Stimulated activated memory B cell treated with anti-CD40 and anti-IgM and Interleukin-4, amounts not matched to agents 10 μg/mL and 1 μg/mL and 100 μg/mL, for 72 hours (primary cell): Measurements from ENCODE around the gene BRD2.
A peak's percentile ranks its signal among the peaks of the same experiment; 100 is the strongest.

ENCODE experiments used
- ATAC-seq: fragments of 150-1000 bp; cut with Tn5 transposase; 2 replicates; pipeline ENCODE4 v1.10.0; 2021
- H3K27ac Mint-ChIP-seq: one replicate; pipeline ENCODE4 v1.8.0; 2022; ENCODE audit warnings: mild to moderate bottlenecking, mixed read lengths
- H3K27me3 Mint-ChIP-seq: one replicate; pipeline ENCODE4 v1.8.0; 2022; ENCODE audit warnings: mixed read lengths
- H3K36me3 Mint-ChIP-seq: one replicate; pipeline ENCODE4 v1.8.0; 2022; ENCODE audit warnings: mixed read lengths
- H3K4me1 Mint-ChIP-seq: one replicate; pipeline ENCODE4 v1.8.0; 2022; ENCODE audit warnings: mixed read lengths
- H3K4me3 Mint-ChIP-seq: one replicate; pipeline ENCODE4 v1.8.0; 2022; ENCODE audit warnings: mild to moderate bottlenecking, moderate library complexity, mixed read lengths
- H3K9me3 Mint-ChIP-seq: one replicate; pipeline ENCODE4 v1.8.0; 2022; ENCODE audit warnings: mixed read lengths

The BRD2 gene

DNA sequence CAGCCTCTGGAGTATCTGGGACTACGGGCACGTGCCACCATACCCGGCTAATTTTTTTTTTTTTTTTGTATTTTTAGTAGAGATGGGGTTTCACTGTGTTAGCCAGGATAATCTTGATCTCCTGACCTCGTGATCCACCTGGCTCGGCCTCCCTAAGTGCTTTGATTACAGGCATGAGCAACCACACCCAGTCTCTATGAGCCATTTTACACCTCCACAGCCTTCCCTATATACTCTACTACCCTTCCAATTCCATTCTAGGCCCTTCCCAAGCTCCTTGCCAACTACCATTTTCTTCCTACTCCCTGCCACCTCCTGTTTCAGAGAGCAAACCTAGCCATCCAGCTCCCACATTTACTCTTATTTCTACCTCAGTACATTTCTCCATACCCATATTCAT is 7.8 kb upstream of the BRD2 start:
- peaks cover 17% of the 10 kb centered on the region for H3K36me3 Mint-ChIP-seq
- no peak overlapping the region for H3K4me3 Mint-ChIP-seq
- H3K27me3 Mint-ChIP-seq: no peaks in the 10 kb centered on the region
- H3K27ac Mint-ChIP-seq: peak overlapping the region; percentile 2
- ATAC-seq: no peak
- H3K4me1 Mint-ChIP-seq: peaks cover 52% of the 10 kb centered on the region
- no peaks in the 10 kb centered on the region for H3K9me3 Mint-ChIP-seq

DNA sequence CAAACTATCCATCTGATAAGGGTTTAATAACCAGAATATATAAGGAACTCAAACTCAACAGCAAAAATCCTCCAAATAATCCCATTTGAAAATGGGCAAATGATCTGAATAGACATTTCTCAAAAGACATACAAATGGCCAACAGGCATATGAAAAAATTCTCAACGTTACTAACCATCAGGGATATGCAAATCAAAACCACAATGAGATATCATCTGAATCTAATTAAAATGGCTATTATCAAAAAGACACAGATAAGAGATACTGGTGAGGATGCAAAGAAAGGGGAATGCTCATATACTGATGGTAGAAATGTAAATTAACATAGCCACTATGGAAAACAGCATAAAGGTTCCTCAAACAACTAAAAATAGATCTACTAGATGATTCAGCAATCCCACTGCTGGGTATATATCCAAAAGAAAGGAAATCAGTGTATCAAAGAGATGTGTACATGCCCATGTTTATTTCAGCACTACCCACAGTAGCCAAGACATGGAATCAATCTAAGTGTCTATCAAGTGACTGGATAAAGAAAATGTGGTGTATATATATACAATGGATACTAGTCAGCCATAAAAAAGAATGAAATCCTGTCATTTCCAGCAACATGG is 6.1 kb upstream of the BRD2 start:
- Mint-ChIP-seq H3K4me3 (no peak overlapping the region), H3K27ac (no peak overlapping the region)

DNA sequence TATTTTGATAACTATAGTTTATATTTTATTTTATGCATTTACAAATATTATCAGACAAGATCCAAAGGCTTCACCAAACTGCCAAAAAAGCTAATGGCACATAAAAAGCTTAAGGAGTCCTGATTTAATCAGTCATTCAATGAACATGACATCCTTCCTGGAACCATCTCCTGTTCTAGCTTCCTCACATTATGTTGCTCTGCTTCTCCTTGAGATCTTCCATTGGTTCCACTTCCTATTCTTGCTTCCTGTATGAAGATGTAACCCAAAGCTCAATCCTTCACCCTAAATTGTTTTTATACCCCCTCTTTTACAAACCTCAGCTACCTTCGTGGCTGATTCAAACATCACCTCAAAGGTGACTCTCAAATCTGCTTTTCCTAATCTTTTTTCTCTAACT is 4.5 kb upstream of the BRD2 start:
- ATAC-seq: no peak
- H3K27me3 Mint-ChIP-seq: no peaks in the 10 kb centered on the region
- H3K27ac Mint-ChIP-seq: peak overlapping the region; percentile 62
- H3K4me1 Mint-ChIP-seq: peaks cover 62% of the 10 kb centered on the region
- no peaks in the 10 kb centered on the region for H3K9me3 Mint-ChIP-seq
- H3K36me3 Mint-ChIP-seq: peaks cover 10% of the 10 kb centered on the region
- H3K4me3 Mint-ChIP-seq: no peak overlapping the region

More for the DNA sequence above, 6.1 kb upstream of the BRD2 start:
- no peak for ATAC-seq
- H3K27me3 Mint-ChIP-seq: no peaks in the 10 kb centered on the region
- H3K9me3 Mint-ChIP-seq: no peaks in the 10 kb centered on the region
- peaks cover 56% of the 10 kb centered on the region for H3K4me1 Mint-ChIP-seq
- peaks cover 17% of the 10 kb centered on the region for H3K36me3 Mint-ChIP-seq

DNA sequence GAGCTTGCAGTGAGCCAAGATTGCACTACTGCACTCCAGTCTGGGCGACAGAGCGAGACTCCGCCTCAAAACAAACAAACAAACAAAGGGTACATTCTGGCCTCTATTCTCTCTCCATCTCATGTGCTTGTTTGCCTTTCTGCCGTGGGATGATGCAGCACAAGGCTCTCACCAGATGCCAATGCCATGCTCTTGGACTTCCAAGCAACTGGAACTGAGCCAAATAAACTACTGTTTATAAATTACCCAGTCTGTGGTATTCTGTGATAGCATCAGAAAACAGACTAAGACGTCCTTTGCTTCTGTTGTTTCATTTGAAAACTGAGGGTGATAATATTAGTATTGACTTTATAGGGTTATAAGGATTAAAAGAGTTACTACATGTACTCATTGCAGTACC is 3.6 kb upstream of the BRD2 start:
- no peaks in the 10 kb centered on the region for H3K9me3 Mint-ChIP-seq
- H3K4me3 Mint-ChIP-seq: no peak overlapping the region
- H3K36me3 Mint-ChIP-seq: peaks cover 11% of the 10 kb centered on the region
- peaks cover 62% of the 10 kb centered on the region for H3K4me1 Mint-ChIP-seq
- H3K27me3 Mint-ChIP-seq: no peaks in the 10 kb centered on the region
- no peak for ATAC-seq
- no peak overlapping the region for H3K27ac Mint-ChIP-seq

DNA sequence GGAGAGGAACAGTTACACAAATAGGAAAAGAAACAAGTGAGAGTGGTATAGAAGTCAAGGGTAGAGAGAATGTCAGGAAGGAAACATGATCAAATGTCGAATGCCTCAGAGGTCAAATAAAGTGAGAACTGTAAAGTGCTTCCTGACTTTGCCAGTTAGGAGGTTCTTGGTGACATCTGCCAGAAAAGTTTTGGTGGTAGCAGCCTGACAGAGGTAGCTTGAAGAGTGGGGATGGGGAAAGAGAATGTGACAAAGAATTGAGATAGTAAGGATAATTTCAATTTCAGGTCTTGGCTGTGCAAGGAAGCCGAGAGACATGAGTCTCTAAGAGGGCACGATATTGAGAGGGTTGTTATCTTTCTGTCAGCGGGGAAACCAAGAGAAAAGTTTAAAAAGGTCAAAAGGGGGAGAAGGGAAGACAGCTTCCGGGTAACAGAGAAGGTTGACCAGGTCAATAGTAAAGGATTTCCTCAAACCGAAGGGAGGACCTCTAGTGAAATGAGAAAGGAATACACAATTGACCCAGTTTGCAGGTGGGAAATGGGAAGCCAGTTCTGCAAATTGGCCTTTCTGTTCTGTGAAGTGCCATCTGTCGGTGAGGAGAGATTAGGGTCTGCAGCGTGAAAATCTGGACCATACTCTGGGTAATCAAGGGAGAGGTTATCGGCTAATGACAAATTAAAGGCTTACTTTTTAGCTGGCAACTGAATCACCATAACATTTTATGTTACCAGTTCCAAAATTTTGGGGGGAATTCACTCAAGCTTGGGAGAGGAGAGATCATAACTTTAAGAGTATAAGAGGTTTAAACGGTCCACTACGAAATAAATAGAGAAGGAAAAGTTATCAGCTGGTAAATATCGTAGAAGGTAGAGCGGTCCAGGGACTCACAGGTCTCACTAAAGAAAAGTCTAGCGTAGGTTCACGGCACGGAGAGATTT is 973 bp upstream of the BRD2 start:
- ATAC-seq: no peak
- Mint-ChIP-seq H3K4me1 (peaks cover 41% of the 10 kb centered on the region), H3K27me3 (no peaks in the 10 kb centered on the region), H3K9me3 (no peaks in the 10 kb centered on the region), H3K27ac (peak overlapping the region; percentile 99), H3K36me3 (peaks cover 34% of the 10 kb centered on the region), H3K4me3 (peak overlapping the region; percentile 89)

DNA sequence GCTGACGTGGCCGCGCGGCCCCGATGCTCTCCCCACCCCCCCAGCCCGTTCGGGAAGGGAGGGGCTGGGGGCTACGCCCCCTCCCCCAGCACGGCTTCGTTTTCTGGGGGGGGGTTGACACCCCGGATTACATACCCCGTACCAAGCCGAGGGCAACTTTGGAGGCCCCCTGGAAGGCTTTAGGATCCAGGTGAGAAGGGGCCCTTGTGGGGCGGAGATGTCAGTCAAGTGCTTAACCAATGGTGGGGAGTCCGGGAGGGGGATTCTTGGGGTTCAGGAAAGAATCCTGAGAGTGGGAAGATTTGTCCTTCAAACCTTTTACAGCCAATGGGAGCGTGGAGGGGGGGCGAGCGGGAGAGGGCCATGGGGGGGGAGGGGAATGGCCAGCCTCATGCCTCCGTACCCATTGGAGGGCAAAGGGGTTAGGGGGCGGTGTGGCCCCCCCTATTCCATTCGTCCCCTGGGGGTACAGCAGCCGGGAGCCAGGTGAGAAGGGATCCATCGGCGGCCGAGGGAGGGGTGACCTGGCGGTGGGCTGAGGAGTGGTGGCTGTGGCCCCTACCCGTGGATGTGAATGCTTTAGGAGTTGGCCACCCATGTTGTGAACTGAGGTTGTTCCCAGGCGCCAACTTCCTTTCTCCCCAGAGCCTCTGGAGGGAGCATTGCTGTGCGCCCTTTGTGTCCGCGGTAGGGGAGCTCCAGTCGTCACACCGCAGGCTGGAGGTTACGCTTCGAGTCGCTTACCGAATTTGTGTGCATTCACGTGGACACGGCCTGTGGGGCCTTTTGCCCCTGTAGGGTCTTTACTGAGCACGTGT is 682 bp downstream of the BRD2 start:
- Mint-ChIP-seq H3K4me3 (peak overlapping the region; percentile 89), H3K27ac (peak overlapping the region; percentile 99), H3K36me3 (peaks cover 50% of the 10 kb centered on the region), H3K27me3 (no peaks in the 10 kb centered on the region), H3K9me3 (no peaks in the 10 kb centered on the region), H3K4me1 (peaks cover 34% of the 10 kb centered on the region)
- peak; percentile 37 for ATAC-seq

DNA sequence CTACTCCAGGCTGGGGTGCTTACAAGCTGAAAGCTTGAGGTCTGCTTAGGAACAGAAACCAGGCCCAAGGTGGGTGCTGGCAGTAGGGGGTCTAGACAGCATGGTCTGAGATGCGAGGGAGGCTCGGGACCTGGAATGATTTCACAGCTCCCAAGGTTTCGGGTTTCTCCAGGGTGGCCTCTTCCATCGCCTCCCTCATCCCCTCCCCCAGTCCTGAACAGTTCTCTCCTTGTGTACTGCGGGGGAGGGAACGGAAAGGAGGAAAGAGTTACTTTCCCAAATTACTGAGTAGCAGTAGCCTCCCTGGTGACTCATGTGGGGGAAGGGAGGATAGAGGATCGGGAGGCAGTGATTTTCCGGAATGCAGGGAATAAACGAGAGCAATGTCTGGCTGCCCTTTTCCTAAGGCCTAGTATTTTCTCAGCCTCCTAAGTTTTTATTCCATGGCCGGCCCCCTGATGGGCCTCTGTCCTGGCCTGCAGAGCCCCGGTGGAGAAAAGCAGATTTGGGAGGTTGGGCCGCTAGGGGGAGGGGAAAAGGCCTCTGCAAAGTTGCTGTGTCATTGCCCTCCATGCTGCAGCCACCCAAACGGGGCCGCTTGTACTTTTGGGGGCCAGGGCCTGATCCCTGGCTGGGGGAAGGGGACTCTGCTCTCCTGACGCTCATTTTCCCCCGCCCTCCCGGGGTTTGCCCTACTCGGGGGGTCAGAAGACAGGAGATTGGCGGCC is 1.5 kb downstream of the BRD2 start:
- H3K9me3 Mint-ChIP-seq: no peaks in the 10 kb centered on the region
- peaks cover 36% of the 10 kb centered on the region for H3K4me1 Mint-ChIP-seq
- peak overlapping the region; percentile 89 for H3K4me3 Mint-ChIP-seq
- peaks cover 58% of the 10 kb centered on the region for H3K36me3 Mint-ChIP-seq
- no peaks in the 10 kb centered on the region for H3K27me3 Mint-ChIP-seq
- H3K27ac Mint-ChIP-seq: peak overlapping the region; percentile 99
- peak; percentile 0 for ATAC-seq

DNA sequence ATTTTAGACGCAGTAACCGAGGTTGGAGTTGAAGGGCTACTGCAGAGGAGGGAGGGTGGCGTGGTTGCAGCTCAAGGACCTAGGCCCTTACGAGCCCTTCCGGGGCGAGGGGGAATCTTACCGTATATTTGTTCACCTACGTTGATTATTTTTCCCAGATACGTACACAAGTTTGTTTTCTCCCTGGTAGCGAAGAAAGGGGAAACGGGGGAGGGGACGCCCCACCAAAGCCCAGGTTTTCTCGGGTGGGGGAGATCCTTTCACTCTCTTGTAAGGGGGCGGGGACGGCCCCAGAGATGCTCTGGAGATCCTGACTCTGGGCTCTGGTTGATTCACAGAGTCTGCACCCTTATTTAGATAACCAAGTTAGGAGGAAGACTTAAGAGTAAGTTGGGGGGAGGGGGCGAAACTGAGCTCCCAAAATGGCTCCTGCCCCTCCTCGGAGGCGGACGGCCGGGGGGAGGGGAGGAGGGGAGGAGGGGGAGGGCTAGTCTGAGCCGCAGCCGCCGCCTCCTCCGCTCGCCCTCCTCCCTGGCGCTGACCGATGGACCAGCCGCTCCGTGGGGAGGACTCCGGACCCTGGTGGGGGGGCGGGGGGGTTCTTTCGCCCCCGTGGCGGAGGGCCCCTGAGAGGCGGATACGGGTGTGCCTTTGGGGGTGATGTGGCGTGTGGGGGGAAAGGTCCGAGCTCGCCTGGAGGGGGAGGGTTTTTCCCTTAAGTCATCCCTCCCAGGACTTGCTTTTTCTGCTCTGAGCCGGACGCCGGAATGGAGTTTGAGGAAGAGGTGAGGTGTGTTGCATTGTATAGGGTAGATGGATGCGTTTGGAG is 2.2 kb downstream of the BRD2 start:
- peaks cover 61% of the 10 kb centered on the region for H3K36me3 Mint-ChIP-seq

DNA sequence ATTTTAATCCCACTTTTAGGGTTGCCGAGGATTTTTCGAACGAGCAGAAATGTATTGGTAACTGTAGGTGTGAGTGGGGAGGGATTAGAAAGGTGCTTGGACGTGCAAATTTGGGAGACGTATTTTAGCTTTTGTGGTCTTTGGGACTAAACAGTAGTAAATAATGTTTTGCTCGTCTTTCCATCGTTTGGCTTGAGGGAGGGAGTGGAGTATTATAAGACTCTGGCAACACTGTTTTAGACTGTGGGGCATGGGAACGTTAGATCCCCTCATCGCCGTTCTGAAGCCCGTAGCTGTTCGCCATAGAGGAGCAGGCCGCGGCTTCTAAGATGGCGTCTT is 2.8 kb downstream of the BRD2 start:
- peaks cover 37% of the 10 kb centered on the region for H3K4me1 Mint-ChIP-seq
- no peaks in the 10 kb centered on the region for H3K27me3 Mint-ChIP-seq

More for the DNA sequence above, 2.2 kb downstream of the BRD2 start:
- no peaks in the 10 kb centered on the region for H3K9me3 Mint-ChIP-seq
- H3K4me3 Mint-ChIP-seq: peak overlapping the region; percentile 89
- peak; percentile 34 for ATAC-seq
- H3K4me1 Mint-ChIP-seq: peaks cover 36% of the 10 kb centered on the region
- H3K27me3 Mint-ChIP-seq: no peaks in the 10 kb centered on the region
- peak overlapping the region; percentile 99 for H3K27ac Mint-ChIP-seq

DNA sequence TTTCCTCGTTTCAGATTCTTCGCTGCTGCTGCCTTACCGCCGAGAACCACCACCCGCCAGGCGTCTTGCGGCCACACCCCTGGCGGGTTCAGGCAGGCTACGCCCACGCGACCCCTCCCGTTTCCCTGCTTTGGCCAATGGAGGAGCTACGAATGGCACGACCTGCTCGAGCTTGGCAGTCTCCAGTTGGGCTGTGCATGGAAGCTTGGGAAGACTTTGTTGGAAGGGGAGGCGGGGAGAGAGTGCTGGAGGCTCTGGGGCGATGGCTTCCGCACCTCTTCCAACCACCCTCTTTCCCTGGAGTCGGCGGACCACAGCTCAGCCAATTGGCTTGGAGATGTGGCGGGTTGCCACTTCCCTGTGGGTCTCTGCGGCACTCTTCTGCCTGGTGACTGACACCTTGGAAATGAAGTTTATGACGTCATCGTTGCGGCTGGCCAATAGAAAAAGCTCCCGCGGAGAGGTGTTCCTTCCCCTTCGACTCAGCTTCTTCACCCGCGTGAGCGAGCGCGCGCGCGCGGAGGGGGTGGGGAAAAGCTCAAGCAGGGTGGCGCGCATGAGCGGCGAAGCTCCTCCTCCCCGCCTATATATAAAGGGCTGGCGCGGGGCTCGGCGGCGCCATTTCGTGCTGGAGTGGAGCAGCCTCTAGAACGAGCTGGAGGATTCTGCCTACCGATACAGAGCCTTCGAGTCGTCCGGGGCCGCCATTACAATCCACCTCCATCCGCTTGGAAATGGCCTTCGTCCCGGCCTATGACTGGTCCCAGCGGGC is 3.4 kb downstream of the BRD2 start:
- no peaks in the 10 kb centered on the region for H3K27me3 Mint-ChIP-seq
- H3K4me3 Mint-ChIP-seq: peak overlapping the region; percentile 89
- no peaks in the 10 kb centered on the region for H3K9me3 Mint-ChIP-seq
- peak overlapping the region; percentile 99 for H3K27ac Mint-ChIP-seq
- H3K36me3 Mint-ChIP-seq: peaks cover 73% of the 10 kb centered on the region
- H3K4me1 Mint-ChIP-seq: peaks cover 37% of the 10 kb centered on the region
- peak; percentile 74 for ATAC-seq

More for the DNA sequence above, 2.8 kb downstream of the BRD2 start:
- Mint-ChIP-seq H3K4me3 (peak overlapping the region; percentile 89), H3K36me3 (peaks cover 67% of the 10 kb centered on the region), H3K9me3 (no peaks in the 10 kb centered on the region), H3K27ac (peak overlapping the region; percentile 99)
- ATAC-seq: no peak

DNA sequence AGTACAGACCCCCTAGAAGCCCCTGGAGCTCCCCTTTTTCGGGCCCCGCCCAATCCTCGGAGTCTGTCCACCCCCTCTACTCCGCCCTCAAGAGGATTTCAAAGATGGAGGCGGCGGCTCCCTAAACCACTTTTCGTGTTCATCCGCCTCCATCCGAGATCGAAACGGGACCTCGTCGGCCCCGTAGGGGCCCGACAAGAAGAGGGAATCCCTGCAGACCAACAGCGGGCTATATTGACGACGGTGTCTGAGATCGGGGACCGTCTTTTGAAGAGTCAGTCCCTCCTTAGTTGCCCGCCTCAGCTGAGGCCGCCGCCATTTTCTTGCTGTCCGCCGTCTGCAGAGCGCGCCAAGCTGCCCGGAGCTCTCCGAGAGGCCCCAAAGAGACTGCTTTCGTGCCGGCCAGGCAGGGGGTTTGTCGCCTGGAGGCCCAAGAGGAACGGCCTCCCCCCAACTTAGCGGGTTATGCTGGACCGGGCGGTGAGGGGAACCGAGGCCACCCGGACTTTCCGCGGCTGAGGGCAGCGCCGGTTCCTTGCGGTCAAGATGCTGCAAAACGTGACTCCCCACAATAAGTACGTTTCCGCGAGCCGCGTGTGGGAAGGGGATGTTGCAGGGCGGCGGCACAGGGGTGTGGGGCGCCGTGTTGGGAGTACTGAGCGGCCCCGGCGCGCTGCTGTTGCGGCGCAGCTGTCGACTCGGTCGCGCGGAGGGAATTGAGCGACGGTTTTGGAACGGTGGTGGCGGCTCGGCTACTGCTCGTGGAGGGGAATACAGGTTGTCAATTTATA is 4.2 kb downstream of the BRD2 start:
- Mint-ChIP-seq H3K27me3 (no peaks in the 10 kb centered on the region), H3K9me3 (no peaks in the 10 kb centered on the region), H3K36me3 (peaks cover 80% of the 10 kb centered on the region), H3K4me3 (peak overlapping the region; percentile 89), H3K4me1 (peaks cover 37% of the 10 kb centered on the region), H3K27ac (peak overlapping the region; percentile 99)
- no peak for ATAC-seq

DNA sequence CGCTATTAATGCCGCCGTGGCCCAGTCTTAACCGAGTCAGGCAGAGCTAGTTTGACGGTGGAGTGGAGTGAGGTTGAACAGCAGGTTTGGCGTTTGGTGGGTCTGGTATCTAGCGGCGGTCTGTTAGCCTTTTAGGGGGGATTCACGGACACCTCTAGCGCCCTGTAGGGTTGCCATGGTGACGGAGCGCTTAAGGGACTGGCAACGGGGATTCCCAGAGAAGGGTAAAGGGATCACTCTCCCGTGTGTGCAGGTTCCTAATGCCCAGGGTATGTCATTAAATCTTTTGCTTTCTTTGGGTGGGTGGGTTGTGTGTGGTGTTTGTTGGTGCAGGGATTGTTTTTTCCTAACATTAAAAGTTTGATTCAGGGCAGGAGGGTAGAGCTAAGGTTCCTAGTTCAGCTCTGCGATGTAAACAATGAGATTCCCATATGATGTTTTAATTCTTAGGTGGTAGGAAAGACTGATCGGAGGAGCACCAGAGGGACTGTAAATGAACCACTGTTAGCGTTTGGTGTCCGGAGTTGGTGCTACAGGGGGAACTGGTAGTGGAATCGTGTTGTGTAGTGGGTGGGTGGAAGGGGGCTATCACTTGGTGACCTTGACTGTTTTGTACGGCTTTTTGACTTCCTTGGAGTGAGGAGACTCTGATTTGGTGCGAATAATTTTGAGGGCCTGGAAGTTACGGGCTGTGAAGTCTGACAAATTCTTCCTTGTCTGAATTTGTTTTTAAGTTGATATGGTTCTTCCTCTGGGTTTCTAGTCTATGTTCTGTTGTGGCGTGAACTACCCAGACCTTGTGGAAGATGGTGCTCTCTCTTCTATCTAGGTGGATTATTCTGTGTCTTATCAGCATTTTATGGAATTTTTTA is 5.0 kb downstream of the BRD2 start:
- Mint-ChIP-seq H3K27ac (peak overlapping the region; percentile 99), H3K9me3 (no peaks in the 10 kb centered on the region), H3K4me3 (peak overlapping the region; percentile 89), H3K36me3 (peaks cover 89% of the 10 kb centered on the region), H3K27me3 (no peaks in the 10 kb centered on the region), H3K4me1 (peaks cover 42% of the 10 kb centered on the region)
- ATAC-seq: no peak
